ENCODE data around the gene IKZF3. TPM values are rescaled to one million over a fixed set of nuclear protein-coding genes. Genes with fewer than 3 reads are reported as not detected.
A peak's percentile ranks its signal among the peaks of the same experiment; 100 is the strongest.
"Not testable (repeated sequence)": the region's sequence is repeated elsewhere in the genome, so short reads cannot be mapped to it uniquely, and the experiment has no call there.

IKZF3 gene
- total and polyA plus RNA-seq, 7 donors = under 0.01 to 12.3 (median 0.36) TPM

DNA sequence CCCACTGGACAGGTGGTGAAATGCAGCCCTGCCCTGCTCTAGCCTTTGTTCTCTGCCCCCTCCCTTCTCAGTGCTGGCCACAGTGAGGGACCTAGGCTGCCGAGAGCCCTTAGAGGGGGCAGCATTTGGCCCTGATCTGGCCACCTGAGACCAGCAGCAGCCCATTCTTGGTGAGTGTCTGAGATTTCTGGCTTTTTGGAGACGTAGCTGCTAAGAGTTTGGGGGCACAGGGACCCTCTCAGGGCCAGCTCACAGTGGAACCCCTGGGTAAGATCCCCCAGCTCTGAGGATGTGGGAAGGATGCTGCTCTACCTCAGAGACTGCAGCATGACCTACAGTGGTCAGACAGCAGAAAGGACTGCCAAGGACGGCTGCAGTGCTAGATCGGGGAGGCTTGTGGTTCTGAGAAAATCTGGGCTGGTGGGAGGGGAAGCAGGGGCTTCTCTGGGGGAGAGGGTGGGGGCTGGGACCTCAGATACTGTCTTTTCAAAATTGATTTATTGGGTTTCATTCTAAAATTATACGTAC, 113.0 kb downstream of the IKZF3 start:
- H3K4me3 ChIP-seq = no peak overlapping the region
- H3K27ac ChIP-seq = no peak overlapping the region
- no peak for DNase-seq
- no peaks in the 10 kb centered on the region for H3K9me3 ChIP-seq
- WGBS, 2 donors = 72 to 78% methylated on average over 5 of the region's 5 CpGs
- peaks cover 0 to 32% (median 16%) of the 10 kb centered on the region in 4 donors for H3K4me1 ChIP-seq
- no peaks in the 10 kb centered on the region for H3K27me3 ChIP-seq
- intact Hi-C loops (cut with DNase I) = loop anchor here (5.0 to 10.0 kb wide), 2 partner anchors 64 to 546 kb away; partner anchors contain the start of genes PGAP3 and RPL19
- H3K36me3 ChIP-seq = no peaks in the 10 kb centered on the region
- TF ChIP-seq, protein P1, sequence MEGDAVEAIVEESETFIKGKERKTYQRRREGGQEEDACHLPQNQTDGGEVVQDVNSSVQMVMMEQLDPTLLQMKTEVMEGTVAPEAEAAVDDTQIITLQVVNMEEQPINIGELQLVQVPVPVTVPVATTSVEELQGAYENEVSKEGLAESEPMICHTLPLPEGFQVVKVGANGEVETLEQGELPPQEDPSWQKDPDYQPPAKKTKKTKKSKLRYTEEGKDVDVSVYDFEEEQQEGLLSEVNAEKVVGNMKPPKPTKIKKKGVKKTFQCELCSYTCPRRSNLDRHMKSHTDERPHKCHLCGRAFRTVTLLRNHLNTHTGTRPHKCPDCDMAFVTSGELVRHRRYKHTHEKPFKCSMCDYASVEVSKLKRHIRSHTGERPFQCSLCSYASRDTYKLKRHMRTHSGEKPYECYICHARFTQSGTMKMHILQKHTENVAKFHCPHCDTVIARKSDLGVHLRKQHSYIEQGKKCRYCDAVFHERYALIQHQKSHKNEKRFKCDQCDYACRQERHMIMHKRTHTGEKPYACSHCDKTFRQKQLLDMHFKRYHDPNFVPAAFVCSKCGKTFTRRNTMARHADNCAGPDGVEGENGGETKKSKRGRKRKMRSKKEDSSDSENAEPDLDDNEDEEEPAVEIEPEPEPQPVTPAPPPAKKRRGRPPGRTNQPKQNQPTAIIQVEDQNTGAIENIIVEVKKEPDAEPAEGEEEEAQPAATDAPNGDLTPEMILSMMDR (IDR thresholded peaks at IDR 0.05) = no peak
- no peak for TF ChIP-seq POLR2AphosphoS5 (IDR thresholded peaks at IDR 0.05)
- TF ChIP-seq EP300 (IDR thresholded peaks at IDR 0.05) = no peak
- no peak for TF ChIP-seq POLR2A (IDR thresholded peaks at IDR 0.05)

DNA sequence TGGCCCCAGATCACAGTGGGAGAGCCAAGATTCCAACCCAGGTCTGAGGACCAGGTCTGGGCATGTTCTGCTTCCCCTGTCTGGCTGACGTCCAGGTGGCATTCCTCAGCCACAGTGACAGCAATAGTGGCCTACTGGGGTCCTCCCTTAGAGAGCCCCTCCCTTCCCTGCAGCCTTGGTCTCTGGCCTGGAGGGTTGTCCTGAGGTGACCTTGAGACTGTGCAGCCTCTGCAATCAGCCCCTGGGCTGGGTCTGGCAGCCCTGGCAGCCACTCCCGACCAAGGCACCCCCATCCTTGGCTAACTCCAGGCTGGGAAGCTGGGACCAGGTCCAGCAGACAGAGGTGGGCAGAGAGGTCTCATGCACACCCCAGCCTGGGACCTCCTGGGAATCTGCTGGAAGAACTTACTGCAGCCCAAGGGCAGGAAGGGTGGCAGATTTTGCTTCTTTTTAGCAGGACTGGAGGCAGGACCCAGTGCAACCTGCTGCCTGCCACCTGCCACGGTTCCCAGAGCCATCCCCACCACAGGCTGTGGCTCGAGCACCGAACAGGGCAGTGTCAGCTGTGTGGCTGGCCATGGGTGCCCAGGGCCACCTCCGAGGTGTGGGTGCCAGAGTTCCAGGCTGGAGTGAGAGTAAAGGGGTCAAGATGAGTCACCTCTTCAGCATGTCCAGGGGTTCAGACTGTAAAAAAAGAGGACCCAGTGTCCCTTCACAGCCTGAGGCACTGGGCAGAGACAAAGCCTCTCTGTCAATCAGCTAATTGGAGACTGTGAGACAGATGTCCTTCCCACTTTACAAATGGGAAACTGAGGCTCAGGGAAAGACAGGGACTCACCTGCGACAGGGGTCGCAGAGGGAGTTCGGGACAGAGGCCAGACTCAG, 113.7 kb downstream of the IKZF3 start:
- no peaks in the 10 kb centered on the region for H3K9me3 ChIP-seq
- DNase-seq = peak; percentile 53
- H3K36me3 ChIP-seq = no peaks in the 10 kb centered on the region
- H3K27ac ChIP-seq = no peak overlapping the region
- H3K27me3 ChIP-seq = no peaks in the 10 kb centered on the region
- intact Hi-C loops (cut with DNase I) = loop anchor here (5.0 to 10.0 kb wide), 2 partner anchors 63 to 546 kb away; partner anchors contain the start of genes PGAP3 and RPL19
- no peak overlapping the region for H3K4me3 ChIP-seq
- peaks cover 0 to 29% (median 15%) of the 10 kb centered on the region in 4 donors for H3K4me1 ChIP-seq
- WGBS, 2 donors = 30 to 69% methylated on average over 9 of the region's 9 CpGs
- no peak for TF ChIP-seq POLR2A (IDR thresholded peaks at IDR 0.05)
- TF ChIP-seq EP300 (IDR thresholded peaks at IDR 0.05) = no peak
- TF ChIP-seq POLR2AphosphoS5 (IDR thresholded peaks at IDR 0.05) = no peak
- TF ChIP-seq, protein P1 (IDR thresholded peaks at IDR 0.05) = no peak

DNA sequence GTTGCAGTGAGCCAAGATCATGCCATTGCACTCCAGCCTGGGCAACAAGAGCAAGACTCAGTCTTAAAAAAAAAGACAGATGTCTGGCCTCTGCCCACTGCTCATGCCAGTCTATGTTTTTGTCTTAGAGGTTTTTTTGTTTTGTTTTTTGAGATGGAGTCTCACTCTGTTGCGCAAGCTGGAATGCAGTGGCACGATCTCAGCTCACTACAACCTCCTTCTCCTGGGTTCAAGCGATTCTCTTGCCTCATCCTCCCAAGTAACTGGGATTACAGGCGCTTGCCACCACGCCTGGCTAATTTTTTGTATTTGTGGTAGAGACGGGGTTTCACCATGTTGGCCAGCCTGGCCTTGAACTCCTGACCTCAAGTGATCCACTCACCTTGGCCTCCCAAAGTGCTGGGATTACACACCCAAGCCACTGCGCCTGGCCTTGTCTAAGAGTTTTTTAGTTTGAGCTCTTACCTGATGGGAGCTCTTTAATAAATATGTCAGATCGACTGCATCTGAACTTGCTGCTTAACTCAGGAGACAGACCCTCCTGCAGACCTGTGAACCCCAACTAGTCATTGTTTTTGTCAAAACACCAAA, 115.6 kb downstream of the IKZF3 start:
- DNase-seq = peak; percentile 26
- H3K36me3 ChIP-seq; H3K4me3 ChIP-seq; H3K9me3 ChIP-seq; intact Hi-C loops (cut with DNase I); H3K27ac ChIP-seq: not testable (repeated sequence)
- H3K4me1 ChIP-seq = peaks cover 0 to 16% (median 7%) of the 10 kb centered on the region in 4 donors
- 93 to 97% methylated on average over 8 of the region's 8 CpGs for WGBS, 2 donors
- H3K27me3 ChIP-seq = peaks cover 0 to 12% (median 4%) of the 10 kb centered on the region in 3 donors

DNA sequence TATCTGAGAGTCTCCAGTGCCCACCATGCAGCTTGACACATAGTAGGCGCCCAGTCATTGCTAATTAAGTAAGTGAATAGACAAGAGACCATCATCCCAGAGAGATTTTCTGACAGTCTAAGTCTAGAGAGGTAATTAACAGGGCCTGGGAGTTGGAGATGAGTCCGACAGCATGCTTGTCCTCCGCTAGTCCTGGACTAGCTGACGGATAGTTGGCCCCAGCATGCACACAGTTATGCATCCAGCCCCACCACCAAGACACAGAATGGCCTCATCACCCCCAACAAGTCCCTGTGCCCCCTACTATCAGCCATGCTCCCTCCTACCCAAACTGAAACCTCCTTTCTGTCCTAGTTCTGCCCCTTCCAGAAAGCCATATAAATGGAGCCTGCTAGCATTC, 116.4 kb downstream of the IKZF3 start:
- Histone ChIP-seq H3K9me3 (no peaks in the 10 kb centered on the region), H3K27me3 (peaks cover 0 to 12% (median 12%) of the 10 kb centered on the region in 3 donors), H3K36me3 (no peaks in the 10 kb centered on the region), H3K27ac (no peak overlapping the region), H3K4me3 (no peak overlapping the region), H3K4me1 (peaks cover 0 to 11% (median 0%) of the 10 kb centered on the region in 4 donors)
- intact Hi-C loops (cut with DNase I) = no loop called here
- DNase-seq = no peak
- no peak for TF ChIP-seq POLR2A (IDR thresholded peaks at IDR 0.05)
- 94 to 95% methylated on average over 4 of the region's 4 CpGs for WGBS, 2 donors

DNA sequence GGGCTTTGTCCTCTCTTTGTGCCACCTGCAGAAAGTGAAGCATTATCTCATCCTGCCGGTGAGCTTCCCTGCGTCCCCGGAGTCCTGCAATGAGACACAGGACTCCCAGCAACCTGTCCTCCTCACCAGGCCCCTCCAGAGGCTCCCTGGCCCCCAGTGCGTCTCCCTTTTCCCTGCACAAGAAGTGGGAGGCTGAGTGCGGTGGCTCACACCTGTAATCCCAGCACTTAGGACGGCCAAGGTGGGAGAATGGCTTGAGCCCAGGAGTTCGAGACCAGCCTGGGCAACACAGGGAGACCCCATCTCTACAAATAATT, 118.0 kb downstream of the IKZF3 start:
- H3K36me3 ChIP-seq = no peaks in the 10 kb centered on the region
- no peak overlapping the region for H3K27ac ChIP-seq
- 95 to 96% methylated on average over 7 of the region's 7 CpGs for WGBS, 2 donors
- H3K27me3 ChIP-seq = peaks cover 2 to 28% (median 18%) of the 10 kb centered on the region in 3 donors
- peaks cover 0 to 11% (median 0%) of the 10 kb centered on the region in 4 donors for H3K4me1 ChIP-seq
- intact Hi-C loops (cut with DNase I) = no loop called here
- H3K9me3 ChIP-seq = no peaks in the 10 kb centered on the region
- peak; percentile 50 for DNase-seq
- no peak overlapping the region for H3K4me3 ChIP-seq
- no peak for TF ChIP-seq POLR2A (IDR thresholded peaks at IDR 0.05)
- no peak for TF ChIP-seq EP300 (IDR thresholded peaks at IDR 0.05)
- TF ChIP-seq POLR2AphosphoS5 (IDR thresholded peaks at IDR 0.05) = no peak
- TF ChIP-seq, protein P1 (IDR thresholded peaks at IDR 0.05) = no peak
